Stomach (tissue), 4 donors: ENCODE data around the gene KRTAP17-1.

Experiments
- CTCF ChIP-seq, 7 experiments: fragments of 450-650 bp in 4 of 7; fragments of 200-600 bp in 3 of 7; sonication (generic) in 3 of 7; IDR thresholded peaks; one replicate each; pipeline ENCODE4 v1.5.1; 2016 to 2019; ENCODE audit warnings: antibody characterized with exemption in 7 of 7, control low read depth in 2 of 7, mild to moderate bottlenecking in 1 of 7
- POLR2A ChIP-seq, 4 donors: fragments of 450-650 bp; IDR thresholded peaks; one replicate each; pipeline ENCODE4 v1.6.1; 2016; ENCODE audit warnings: antibody characterized with exemption in 4 of 4, control low read depth in 2 of 4, mild to moderate bottlenecking in 1 of 4, moderate library complexity in 1 of 4
- POLR2AphosphoS5 ChIP-seq, 3 donors: sonication (generic); formaldehyde crosslinking; IDR thresholded peaks; one replicate each; pipeline ENCODE4 v1.6.1; 2016; ENCODE audit warnings: antibody characterized with exemption in 3 of 3

GRCh38 chr17:41351177-41351576 is 35.7 kb upstream of the KRTAP17-1 start:
- no peak for TF ChIP-seq CTCF (IDR thresholded peaks at IDR 0.05)
- TF ChIP-seq POLR2A (IDR thresholded peaks at IDR 0.05), result no peak
- TF ChIP-seq POLR2AphosphoS5 (IDR thresholded peaks at IDR 0.05), result no peak
